GM21526 (cell line): Measurements from ENCODE around the gene XRCC3.
"Not testable (repeated sequence)": the region's sequence is repeated elsewhere in the genome, so short reads cannot be mapped to it uniquely, and the experiment has no call there.

ENCODE experiments used
- ATAC-seq: cut with Tn5 transposase; IDR thresholded peaks from one replicate; pipeline ENCODE4 v1.9.1; 2021; ENCODE audit warnings: moderate library complexity; ENCODE audit not compliant: unreplicated experiment, low FRiP score

The XRCC3 gene

DNA sequence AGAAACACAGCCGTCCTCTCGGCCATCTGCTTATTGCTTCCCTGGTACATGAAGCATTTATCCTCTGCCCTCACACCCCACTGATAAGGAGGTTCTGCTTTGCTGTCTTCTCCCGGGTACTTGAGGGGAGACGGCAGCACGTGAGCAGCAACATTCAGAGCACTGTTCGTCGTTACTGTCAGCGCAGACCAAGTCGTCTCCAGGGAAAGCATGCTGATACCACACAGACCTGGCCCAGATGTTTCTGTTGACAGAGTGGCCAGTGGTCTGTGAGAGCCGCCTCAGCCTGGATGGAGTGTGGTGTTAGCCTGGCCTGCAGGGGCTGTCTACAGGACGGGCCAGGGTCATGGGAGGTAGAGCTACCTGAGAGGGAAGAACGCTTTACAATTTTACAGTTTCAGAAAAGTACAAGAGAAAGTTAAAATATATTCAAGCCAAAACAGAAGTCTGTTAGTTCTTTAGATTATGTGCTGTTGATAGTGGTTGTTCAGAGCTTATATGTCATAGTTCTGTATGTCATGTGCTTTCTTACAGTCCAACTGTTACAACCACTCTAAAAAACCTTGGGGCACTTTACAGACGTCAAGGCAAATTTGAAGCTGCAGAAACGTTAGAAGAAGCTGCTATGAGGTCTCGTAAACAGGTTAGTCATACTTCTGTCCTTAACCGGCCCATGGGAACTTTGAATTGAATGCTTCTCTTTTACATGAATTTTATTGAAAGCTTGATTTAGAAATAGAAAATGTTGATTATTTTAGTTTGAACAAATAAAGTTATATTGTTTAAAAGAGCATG is 38.2 kb downstream of the XRCC3 start:
- no peak for ATAC-seq

DNA sequence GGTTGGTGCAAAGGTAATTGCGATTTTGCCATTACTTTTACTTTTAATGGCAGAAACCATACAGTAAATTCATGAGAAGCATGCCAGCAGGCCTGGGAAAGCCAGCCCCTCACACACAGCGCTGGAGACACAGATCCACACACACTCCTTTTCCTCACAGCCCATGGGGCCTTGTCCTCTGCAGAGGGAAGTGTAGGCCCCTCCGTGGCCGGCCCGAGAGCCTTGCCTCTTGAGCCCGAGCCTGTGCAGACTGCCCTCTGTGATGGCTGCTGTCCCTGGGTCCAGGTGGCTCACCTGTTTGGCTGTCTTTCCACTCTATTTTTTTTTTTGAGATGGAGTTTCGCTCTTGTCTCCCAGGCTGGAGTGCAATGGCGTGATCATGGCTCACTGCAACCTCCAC is 39.3 kb downstream of the XRCC3 start:
- no peak for ATAC-seq

DNA sequence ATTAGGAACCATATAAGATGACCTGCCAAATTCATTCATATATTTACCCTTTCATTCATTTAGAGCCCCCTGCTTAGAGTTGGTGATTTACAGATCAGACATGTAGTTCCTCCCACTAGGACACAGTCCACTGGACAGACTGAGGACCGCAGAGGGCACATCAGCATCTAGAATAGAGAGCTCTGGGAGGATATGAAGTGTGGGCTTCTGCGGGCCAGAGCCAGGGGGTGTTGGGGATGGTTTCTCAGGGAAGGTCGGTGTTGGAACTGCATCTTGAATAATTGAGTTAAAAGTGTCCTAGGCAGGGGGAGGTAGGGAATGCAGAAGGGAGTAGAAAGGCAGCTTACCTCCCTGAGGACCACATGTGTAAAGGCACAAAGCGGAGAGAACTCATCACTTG is 43.3 kb downstream of the XRCC3 start:
- ATAC-seq = no peak

DNA sequence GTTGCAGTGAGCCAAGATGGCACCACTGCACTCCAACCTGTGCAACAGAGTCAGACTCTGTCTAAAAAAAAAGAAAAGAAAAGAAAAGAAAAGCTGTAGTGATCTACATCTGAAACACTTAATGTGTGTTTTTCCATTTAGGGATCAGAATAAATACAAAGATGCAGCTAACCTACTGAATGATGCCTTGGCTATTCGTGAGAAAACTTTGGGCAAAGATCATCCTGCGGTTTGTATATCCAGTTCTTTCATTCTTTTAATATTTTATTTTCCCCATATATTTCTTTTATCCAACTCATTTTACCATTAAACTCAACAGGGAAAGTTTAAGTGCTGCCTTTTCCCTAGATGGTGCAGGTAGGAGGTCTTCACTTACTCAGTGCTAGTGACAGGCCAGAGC is 45.9 kb downstream of the XRCC3 start:
- no peak for ATAC-seq

DNA sequence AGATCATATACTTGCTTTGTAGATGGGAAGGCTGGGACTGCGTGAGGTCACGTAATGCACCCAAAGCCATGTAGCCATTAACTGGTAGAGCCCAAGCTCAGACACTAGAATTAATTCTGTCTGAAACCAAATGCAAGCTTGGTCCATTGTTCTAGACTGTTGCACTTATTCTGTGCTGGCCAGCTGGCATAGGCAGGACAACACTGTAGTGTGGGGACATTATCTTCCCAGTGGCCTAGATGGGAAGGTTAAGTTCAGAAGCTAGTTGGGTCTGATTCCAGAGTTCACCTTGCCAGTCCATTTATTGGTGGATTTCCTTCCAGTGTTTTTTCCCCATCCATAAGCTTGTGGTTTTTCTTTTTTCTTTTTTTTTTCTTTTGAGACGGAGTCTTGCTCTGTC is 47.1 kb downstream of the XRCC3 start:
- no peak for ATAC-seq

DNA sequence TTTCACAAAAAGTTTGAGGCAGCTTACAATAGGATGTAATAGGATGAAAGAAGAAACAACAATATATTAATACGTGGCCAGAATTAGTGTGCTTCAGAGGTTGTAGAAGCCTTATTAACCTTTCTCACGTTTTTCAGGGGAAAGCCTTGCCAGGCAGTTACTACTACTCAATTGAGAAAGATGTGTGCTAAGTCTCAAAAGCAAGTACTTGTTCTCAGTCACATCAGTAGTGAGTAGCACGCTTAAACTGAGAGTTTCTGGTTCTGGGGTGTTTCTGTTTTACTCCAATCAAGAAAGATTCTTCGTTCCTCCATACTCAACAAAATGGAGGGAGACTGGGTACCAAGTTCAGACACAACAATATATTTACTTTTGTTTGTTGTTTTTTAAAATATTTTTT is 47.6 kb downstream of the XRCC3 start:
- no peak for ATAC-seq

DNA sequence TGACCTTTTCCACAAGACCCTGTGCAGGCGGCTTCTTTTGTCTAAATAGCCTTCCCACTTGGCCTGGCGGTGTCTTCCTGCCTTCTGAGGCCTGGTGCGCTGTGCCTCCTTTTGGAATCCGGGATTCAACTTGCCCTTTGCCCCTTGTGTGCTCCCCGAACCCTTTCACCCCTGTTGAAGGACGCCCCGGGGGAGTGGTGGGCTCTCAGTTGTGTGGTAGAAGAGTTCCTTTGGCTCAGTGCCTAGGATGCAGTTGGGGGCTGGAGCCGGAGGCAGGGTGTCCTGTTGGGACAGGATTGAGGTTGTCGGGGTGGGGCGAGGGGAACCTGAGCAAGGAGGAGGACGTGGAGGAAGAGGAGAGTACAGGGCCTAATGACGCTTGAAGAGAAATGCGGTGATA is 51.7 kb downstream of the XRCC3 start:
- ATAC-seq = no peak

DNA sequence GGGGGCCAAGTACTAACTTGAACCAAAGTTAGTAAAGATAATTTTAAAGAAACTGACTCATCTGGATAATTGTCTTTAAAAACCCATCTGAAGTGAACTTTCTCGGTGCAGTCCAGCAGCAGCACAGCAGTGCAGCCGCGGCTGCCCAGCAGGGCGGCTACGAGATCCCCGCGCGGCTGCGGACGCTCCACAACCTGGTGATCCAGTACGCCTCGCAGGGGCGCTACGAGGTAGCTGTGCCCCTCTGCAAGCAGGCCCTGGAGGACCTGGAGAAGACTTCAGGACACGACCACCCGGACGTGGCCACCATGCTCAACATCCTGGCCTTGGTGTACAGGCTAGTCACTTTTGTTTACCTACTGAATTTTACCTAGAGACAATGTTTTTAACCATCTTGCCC is 52.7 kb downstream of the XRCC3 start:
- no peak for ATAC-seq

DNA sequence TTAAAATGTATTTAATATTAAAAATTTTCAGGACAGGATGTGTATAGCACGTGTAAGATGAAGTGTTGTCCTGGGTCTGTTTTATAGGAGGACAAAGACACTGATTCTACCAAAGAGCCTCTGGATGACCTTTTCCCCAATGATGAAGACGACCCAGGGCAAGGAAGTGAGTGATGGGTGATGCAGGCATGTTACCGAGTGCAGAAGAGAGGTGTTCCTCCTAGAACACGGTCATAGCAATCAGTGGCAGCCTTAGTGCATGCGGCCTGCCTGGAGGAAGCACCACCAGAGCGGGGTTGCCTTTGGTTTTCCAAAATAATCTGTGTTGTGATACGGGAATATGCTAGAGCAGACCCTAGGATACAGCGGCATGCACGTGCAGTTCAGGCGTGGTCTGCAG is 53.2 kb downstream of the XRCC3 start:
- ATAC-seq = no peak

DNA sequence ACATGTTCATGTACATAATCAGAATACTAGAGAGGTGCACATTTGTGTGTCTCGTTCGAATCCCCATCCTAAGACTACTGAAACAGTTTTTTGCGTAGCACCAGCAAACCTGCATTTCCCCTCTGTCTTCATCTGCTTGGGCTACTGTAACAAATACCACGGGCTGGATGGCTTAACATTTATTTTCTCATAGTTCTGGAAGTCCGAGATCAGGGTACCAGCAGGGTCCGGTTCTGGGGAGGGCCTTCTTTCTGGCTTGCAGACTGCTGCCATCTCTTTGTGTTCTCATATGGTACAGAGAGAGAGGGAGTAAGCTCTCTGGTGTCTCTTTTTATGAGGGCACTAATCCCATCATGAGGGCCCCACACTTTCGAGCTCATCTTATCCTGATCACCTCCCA is 55.6 kb downstream of the XRCC3 start:
- no peak for ATAC-seq

DNA sequence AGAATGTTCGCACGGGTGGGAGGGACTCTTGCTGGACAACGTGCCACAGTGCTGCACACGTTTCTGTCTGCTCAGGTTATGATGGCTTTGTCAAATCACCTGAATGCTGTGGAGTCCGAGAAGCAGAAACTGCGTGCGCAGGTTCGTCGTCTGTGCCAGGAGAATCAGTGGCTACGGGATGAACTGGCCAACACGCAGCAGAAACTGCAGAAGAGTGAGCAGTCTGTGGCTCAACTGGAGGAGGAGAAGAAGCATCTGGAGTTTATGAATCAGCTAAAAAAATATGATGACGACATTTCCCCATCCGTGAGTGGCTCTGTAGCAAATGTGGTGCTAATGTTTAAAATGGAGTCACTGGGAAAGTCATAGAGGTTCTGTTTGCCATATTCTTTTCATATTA is 57.8 kb downstream of the XRCC3 start:
- ATAC-seq = no peak

DNA sequence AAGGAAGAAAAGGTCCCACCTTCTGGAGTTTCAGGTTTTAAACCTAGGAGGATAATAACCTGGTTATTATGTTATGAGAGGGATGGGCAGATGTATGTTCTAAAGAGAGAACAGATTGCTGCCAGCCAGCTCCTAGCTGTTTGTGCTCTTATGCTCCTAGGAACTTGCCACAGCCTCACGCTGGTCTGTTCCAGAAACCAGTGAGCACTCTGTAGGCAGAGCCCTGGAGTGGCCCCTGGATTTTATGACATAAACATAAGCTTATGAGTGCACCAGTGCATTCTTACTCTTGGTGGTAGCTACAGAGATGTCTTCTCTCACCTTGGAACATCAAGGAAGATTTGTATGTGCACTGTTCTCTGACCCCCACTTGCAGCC is 58.5 kb downstream of the XRCC3 start:
- ATAC-seq = no peak

DNA sequence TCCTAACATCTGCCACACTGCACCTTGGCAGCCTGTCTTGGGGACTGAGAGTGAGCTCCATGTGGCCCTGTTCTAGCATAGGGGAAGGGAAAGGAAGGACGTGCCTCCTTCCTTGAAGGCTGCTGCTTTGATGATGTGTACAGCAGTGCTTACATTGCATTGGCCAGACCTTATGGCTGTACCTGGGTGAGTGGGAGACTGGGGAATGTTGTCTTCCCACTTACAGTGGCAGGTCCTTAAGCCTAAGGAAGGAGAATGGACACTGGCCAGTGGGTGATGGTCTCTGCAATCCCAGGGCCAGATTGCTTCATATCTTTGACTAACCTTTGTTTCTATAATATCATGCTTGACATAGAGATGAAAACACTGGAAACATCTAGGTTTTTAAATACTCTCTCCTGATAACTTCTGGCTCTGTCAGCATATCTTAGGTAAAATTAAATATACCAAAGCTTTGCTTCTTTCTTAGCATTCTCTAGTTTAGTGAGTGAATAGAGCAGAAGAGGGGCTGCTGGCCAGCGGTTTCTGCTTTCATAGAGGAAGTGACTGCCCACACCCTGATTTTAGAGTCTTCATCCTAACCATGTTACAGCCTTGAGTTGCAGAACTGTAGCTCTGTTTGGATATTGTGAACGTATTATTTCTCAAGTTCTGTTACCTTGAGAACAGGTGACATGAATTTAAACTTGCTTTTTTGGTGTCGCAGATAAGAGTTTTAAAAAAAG is 59.1 kb downstream of the XRCC3 start:
- ATAC-seq = no peak

DNA sequence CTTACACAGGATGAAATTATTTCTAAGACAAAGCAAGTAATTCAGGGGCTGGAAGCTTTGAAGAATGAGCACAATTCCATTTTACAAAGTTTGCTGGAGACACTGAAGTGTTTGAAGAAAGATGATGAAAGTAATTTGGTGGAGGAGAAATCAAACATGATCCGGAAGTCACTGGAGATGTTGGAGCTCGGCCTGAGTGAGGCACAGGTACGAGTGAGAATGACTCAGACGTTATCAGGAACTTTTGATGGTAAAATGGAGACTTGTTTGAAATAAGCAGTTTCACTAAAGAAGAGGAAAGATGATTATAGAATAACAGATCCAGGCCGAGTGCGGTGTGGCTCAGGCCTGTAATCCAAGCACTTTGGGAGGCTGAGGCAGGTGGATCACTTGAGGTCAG is 60.6 kb downstream of the XRCC3 start:
- ATAC-seq = no peak

DNA sequence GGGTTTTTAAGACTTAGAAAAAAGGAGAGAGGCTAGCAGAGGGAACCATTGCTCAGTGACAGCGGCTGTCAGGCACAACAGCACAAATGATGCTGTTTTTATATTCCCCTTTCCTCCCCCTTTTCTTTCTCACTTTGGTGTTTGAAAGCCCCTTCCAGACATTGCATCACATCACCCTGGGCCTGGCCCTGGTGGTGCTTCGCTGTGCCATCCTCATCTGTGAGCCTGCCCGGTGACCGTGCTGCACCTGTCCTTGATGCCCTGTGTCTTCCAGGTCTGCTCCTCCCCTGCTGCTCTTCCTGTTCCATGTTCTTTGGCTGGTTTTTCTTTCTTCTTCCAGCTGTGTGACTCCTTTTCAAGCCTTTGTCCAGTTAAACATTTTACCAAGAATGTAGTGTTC is 61.4 kb downstream of the XRCC3 start:
- ATAC-seq = no peak

DNA sequence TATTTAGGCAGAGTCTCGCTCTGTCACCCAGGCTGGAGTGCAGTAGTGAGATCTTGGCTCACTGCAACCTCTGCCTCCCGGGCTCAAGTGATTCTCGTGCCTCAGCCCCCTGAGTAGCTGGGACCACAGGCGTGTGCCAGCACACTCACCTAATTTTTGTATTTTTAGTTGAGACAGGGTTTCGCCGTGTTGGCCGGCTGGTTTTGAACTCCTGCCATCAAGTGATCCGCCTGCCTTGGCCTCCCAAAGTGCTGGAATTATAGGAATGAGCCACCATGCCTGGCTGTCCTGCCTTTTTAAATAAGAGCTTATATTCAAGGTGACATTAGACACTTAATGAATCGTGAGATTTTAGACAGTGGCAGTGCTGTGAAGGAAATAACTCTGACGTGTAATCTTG is 61.9 kb downstream of the XRCC3 start:
- ATAC-seq = not testable (repeated sequence)

DNA sequence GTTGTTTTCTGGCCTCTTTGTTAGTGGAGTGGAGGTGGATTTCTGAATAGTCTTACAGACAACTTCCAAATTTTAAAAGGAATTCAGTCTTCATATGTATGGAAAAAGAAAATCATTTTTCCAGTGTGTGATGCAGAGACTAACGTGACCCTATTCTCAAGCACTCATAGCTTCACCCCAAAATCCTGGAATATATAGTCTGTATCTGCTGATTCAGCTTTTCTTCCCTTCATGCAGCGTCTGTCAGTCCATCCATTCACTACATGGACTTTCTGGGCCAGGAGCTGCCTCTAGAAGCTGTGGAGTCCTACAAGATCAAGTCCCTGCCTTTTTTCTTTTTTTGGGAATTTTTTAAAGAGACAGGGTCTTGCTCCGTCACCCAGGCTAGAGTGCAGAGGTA is 62.4 kb downstream of the XRCC3 start:
- ATAC-seq = no peak

DNA sequence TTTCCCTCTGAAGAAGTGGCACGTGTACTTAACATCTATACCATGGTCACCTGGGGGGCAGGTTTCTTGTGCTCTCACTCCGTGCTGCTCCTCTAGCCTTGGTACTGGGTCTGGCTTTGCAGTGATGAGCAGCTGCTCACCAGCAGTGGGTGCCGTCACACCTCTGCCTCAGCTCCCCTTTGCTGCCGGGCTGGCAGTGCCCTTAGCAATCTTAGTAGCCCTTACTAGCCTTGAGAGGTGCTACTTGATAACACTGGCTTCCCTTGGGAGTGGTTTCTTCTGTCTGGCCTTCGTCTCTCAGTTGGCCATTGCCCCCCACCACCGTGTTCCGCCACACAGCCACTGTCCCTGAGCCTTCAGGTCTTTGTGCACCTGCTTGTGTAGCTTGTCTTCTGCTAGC is 63.7 kb downstream of the XRCC3 start:
- ATAC-seq = no peak

DNA sequence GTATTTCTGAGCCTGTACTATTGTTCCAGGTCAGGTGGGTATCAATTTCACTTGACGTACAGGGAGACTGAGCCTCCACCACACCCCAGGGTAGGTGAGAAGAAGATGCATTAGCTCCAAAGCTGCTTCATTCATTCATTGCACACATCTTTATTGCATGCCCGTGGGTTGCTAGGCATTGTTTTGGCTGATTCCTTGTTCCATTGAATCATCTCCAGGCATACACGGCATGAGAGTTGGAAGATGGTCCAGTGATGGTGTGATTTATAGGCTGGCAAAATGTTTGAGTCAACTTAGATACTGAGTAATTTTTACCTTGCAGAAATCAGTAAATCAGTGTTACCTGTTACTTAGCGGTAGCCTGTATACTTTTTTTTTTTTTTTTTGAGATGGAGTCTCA is 65.0 kb downstream of the XRCC3 start:
- no peak for ATAC-seq

DNA sequence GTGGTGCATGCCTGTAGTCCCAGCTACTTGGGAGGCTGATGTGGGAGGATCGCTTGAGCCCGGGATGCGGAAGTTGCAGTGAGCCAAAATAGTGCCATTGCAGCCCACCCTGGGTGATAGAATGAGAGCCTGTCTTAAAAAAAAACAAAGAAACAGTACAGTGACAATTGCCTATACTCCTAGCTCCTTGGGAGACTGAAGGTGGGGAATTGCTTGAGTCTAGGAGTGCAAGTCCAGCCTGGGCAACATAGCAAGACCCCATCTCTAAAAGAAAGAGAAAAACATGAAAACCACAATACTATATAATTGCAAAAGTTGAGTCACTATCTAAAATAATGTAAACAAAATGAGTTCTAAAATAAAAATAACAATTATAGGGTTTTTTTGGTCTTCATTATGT is 66.2 kb downstream of the XRCC3 start:
- no peak for ATAC-seq
